CD4-positive, alpha-beta T cell (primary cell): Measurements from ENCODE around the gene DMKN. TPM values are rescaled to one million over a fixed set of nuclear protein-coding genes. Genes with fewer than 3 reads are reported as not detected.
"Not testable (repeated sequence)": the region's sequence is repeated elsewhere in the genome, so short reads cannot be mapped to it uniquely, and the experiment has no call there.

ENCODE experiments used
- ATAC-seq: fragments of 200-7000 bp; cut with Tn5 transposase; one replicate; pipeline ENCODE4 v1.10.0; 2022; ENCODE audit warnings: mild to moderate bottlenecking; ENCODE audit not compliant: poor library complexity
- CTCF ChIA-PET: fragments of 350-600 bp; sonication (Branson Sonifier 250); formaldehyde crosslinking; loops from one replicate; lab custom pipeline; 2021; ENCODE audit warnings: antibody characterized with exemption, inconsistent platforms; lab: Charles Lee
- POLR2A ChIA-PET: fragments of 350-600 bp; sonication (Branson Sonifier 250); formaldehyde crosslinking; loops from one replicate; lab custom pipeline; 2021; ENCODE audit warnings: antibody characterized with exemption, inconsistent platforms; lab: Charles Lee
- DNase-seq, 14 experiments: peaks; one replicate each; pipeline ENCODE4 v3.0.0-alpha.2; 2013 to 2020; ENCODE audit warnings: mixed read lengths in 2 of 14
- H3K27ac ChIP-seq, 2 donors: one replicate each; pipeline versions ENCODE4 v1.5.1 to v1.7.0; 2013; ENCODE audit warnings: low read length in 2 of 2, low read depth in 1 of 2, mild to moderate bottlenecking in 1 of 2
- H3K27me3 ChIP-seq, 2 experiments: 1 replicate in 1 of 2; 2 replicates in 1 of 2; pipeline versions ENCODE4 v1.6.1 to v1.7.0; 2013; ENCODE audit warnings: low read length in 2 of 2, control low read depth in 1 of 2, mild to moderate bottlenecking in 1 of 2, moderate library complexity in 1 of 2; ENCODE audit not compliant: insufficient read depth in 2 of 2, control insufficient read depth in 1 of 2
- H3K36me3 ChIP-seq: one replicate; pipeline ENCODE4 v1.6.1; 2013; ENCODE audit warnings: low read length, control low read depth; ENCODE audit not compliant: insufficient read depth
- H3K4me1 ChIP-seq: one replicate; pipeline ENCODE4 v1.6.1; 2013; ENCODE audit warnings: low read length, control low read depth; ENCODE audit not compliant: insufficient read depth
- H3K4me3 ChIP-seq: one replicate; pipeline ENCODE4 v1.5.1; 2013; ENCODE audit warnings: mild to moderate bottlenecking, low read length, moderate library complexity
- H3K9me3 ChIP-seq, 2 experiments: 1 replicate in 1 of 2; 2 replicates in 1 of 2; pipeline versions ENCODE4 v1.6.1 to v1.7.0; 2013; ENCODE audit warnings: low read length in 2 of 2, mild to moderate bottlenecking in 2 of 2, control low read depth in 1 of 2, moderate library complexity in 1 of 2; ENCODE audit not compliant: control insufficient read depth in 1 of 2, insufficient read depth in 1 of 2
- H3K27ac Mint-ChIP-seq: one replicate; pipeline ENCODE4 v1.8.0; 2020; ENCODE audit warnings: mixed read lengths
- H3K27me3 Mint-ChIP-seq: one replicate; pipeline ENCODE4 v1.8.0; 2021; ENCODE audit warnings: mixed read lengths
- H3K36me3 Mint-ChIP-seq: one replicate; pipeline ENCODE4 v1.8.0; 2021; ENCODE audit warnings: low read depth, mixed read lengths
- H3K4me1 Mint-ChIP-seq: one replicate; pipeline ENCODE4 v1.8.0; 2021; ENCODE audit warnings: low read depth, mixed read lengths
- H3K4me3 Mint-ChIP-seq: one replicate; pipeline ENCODE4 v1.8.0; 2020; ENCODE audit warnings: mild to moderate bottlenecking, mixed read lengths
- H3K9me3 Mint-ChIP-seq: one replicate; pipeline ENCODE4 v1.8.0; 2020; ENCODE audit warnings: mixed read lengths
- CTCF ChIP-seq: fragments of 200-600 bp; IDR thresholded peaks from one replicate; pipeline ENCODE4 v1.8.0; 2022; ENCODE audit warnings: antibody characterized with exemption, mild to moderate bottlenecking
- intact Hi-C, 2 experiments: fragments of 100-400 bp; cut with DNase I in 1 of 2; cut with micrococcal nuclease in 1 of 2; formaldehyde crosslinking; loops; one replicate each; pipeline versions ENCODE4 v1.15.1 to v1.9.0; 2023 to 2025; cut with DNase I, micrococcal nuclease
- total RNA-seq, 174 experiments: library from RNA in 2 of 174; stranded (reverse) in 2 of 174; gene quantifications; one replicate each; pipeline ENCODE4 v1.2.3 and lab custom pipeline; 2021 to 2026

DMKN gene
- total RNA-seq, 2 experiments from 2014 or later: not detected

GRCh38 chr19:35483089-35483488, 30.4 kb downstream of the DMKN start:
- ChIA-PET POLR2A (no interaction called here), CTCF (no interaction called here)
- no peak overlapping the region for H3K4me3 ChIP-seq
- Mint-ChIP-seq H3K27ac (no peak overlapping the region), H3K36me3 (no peaks in the 10 kb centered on the region), H3K4me1 (no peaks in the 10 kb centered on the region), H3K4me3 (no peak overlapping the region), H3K27me3 (peaks cover 13% of the 10 kb centered on the region), H3K9me3 (no peaks in the 10 kb centered on the region)
- ATAC-seq (no peak), DNase-seq (no peak)
- intact Hi-C loops: no loop called here
- H3K36me3 ChIP-seq: no peaks in the 10 kb centered on the region
- H3K27me3 ChIP-seq: no peaks in the 10 kb centered on the region
- H3K4me1 ChIP-seq: no peaks in the 10 kb centered on the region
- no peak for TF ChIP-seq CTCF
- no peaks in the 10 kb centered on the region for H3K9me3 ChIP-seq
- H3K27ac ChIP-seq: no peak overlapping the region

GRCh38 chr19:35478794-35479677, 34.4 kb downstream of the DMKN start:
- Histone ChIP-seq H3K4me3 (no peak overlapping the region), H3K4me1 (no peaks in the 10 kb centered on the region), H3K27ac (no peak overlapping the region), H3K36me3 (no peaks in the 10 kb centered on the region), H3K9me3 (no peaks in the 10 kb centered on the region), H3K27me3 (no peaks in the 10 kb centered on the region)
- ATAC-seq: no peak
- CTCF ChIA-PET: interaction anchor here (1.0 kb wide), 1 partner anchor 31 kb away, joined by 4 read pairs; no protein-coding TSS in a partner anchor
- Mint-ChIP-seq H3K27me3 (no peaks in the 10 kb centered on the region), H3K4me3 (no peak overlapping the region), H3K27ac (no peak overlapping the region), H3K4me1 (no peaks in the 10 kb centered on the region), H3K36me3 (no peaks in the 10 kb centered on the region), H3K9me3 (no peaks in the 10 kb centered on the region)
- no peak for TF ChIP-seq CTCF
- POLR2A ChIA-PET: no interaction called here
- intact Hi-C loops: no loop called here
- no peak for DNase-seq

- intact Hi-C loops: no loop called here
- Histone ChIP-seq H3K27me3 (no peaks in the 10 kb centered on the region), H3K4me3 (no peak overlapping the region), H3K27ac (no peak overlapping the region), H3K4me1 (no peaks in the 10 kb centered on the region), H3K9me3 (no peaks in the 10 kb centered on the region), H3K36me3 (no peaks in the 10 kb centered on the region)
- Mint-ChIP-seq H3K27ac (no peak overlapping the region), H3K4me3 (no peak overlapping the region), H3K36me3 (no peaks in the 10 kb centered on the region), H3K27me3 (no peaks in the 10 kb centered on the region), H3K9me3 (no peaks in the 10 kb centered on the region), H3K4me1 (no peaks in the 10 kb centered on the region)
- TF ChIP-seq CTCF: no peak
- DNase-seq (peak in 1 of 14 experiments; percentile 8), ATAC-seq (no peak)
- ChIA-PET CTCF (no interaction called here), POLR2A (no interaction called here)
These were observed 37.3 kb downstream of the DMKN start for GRCh38 chr19:35476149-35476548.

- H3K4me1 Mint-ChIP-seq, H3K27ac Mint-ChIP-seq, intact Hi-C loops, H3K36me3 Mint-ChIP-seq, H3K9me3 ChIP-seq, CTCF ChIA-PET, H3K27ac ChIP-seq, H3K4me3 ChIP-seq, H3K27me3 ChIP-seq, H3K4me1 ChIP-seq, H3K27me3 Mint-ChIP-seq, ATAC-seq, H3K9me3 Mint-ChIP-seq, H3K36me3 ChIP-seq, H3K4me3 Mint-ChIP-seq, POLR2A ChIA-PET, DNase-seq: not testable (repeated sequence)
These were observed 38.9 kb downstream of the DMKN start for GRCh38 chr19:35474594-35474993.
